Smooth muscle cell (in vitro differentiated cells): ENCODE results near the gene WDR41. TPM values are rescaled to one million over a fixed set of nuclear protein-coding genes. Genes with fewer than 3 reads are reported as not detected.

Experiments
- DNase-seq: peaks from one replicate; lab custom pipeline; 2025; ENCODE audit not compliant: unreplicated experiment; lab: John Stamatoyannopoulos, UW
- H2AFZ ChIP-seq: fragments of 200-600 bp; sonication (generic); 2 replicates; pipeline ENCODE4 v1.6.0; 2016; ENCODE audit warnings: antibody characterized with exemption, low read depth, mild to moderate bottlenecking
- H3F3A ChIP-seq: fragments of 200-600 bp; sonication (generic); 2 replicates; pipeline ENCODE4 v1.6.0; 2017; ENCODE audit warnings: antibody characterized with exemption, low read depth
- H3K27ac ChIP-seq: fragments of 200-600 bp; sonication (generic); 2 replicates; pipeline ENCODE4 v1.5.1; 2016; ENCODE audit warnings: low read depth, mild to moderate bottlenecking
- H3K27me3 ChIP-seq: fragments of 200-600 bp; sonication (generic); 2 replicates; pipeline ENCODE4 v1.6.1; 2016; ENCODE audit warnings: low read depth, mild to moderate bottlenecking
- H3K36me3 ChIP-seq: fragments of 200-600 bp; sonication (generic); 2 replicates; pipeline ENCODE4 v1.5.1; 2016; ENCODE audit warnings: low read depth
- H3K4me1 ChIP-seq: fragments of 200-600 bp; sonication (generic); 2 replicates; pipeline ENCODE4 v1.5.1; 2016; ENCODE audit warnings: low read depth
- H3K4me2 ChIP-seq: fragments of 200-600 bp; sonication (generic); 2 replicates; pipeline ENCODE4 v1.6.0; 2016; ENCODE audit warnings: mild to moderate bottlenecking
- H3K4me3 ChIP-seq: fragments of 200-600 bp; sonication (generic); 2 replicates; pipeline ENCODE4 v1.5.1; 2016; ENCODE audit warnings: mild to moderate bottlenecking
- H3K79me2 ChIP-seq: fragments of 200-600 bp; sonication (generic); 2 replicates; pipeline ENCODE4 v1.6.0; 2016; ENCODE audit warnings: low read depth, mild to moderate bottlenecking
- H3K9ac ChIP-seq: fragments of 200-600 bp; sonication (generic); 2 replicates; pipeline ENCODE4 v1.6.0; 2016; ENCODE audit warnings: low read depth
- H3K9me3 ChIP-seq: fragments of 200-600 bp; sonication (generic); replicated peaks from 2 replicates; pipeline ENCODE4 v1.5.1; 2016; ENCODE audit warnings: low read depth
- H4K20me1 ChIP-seq: fragments of 200-600 bp; sonication (generic); 2 replicates; pipeline ENCODE4 v1.6.0; 2016; ENCODE audit warnings: low read depth
- CTCF ChIP-seq: fragments of 200-600 bp; sonication (generic); IDR thresholded peaks from 2 replicates; pipeline ENCODE4 v1.5.1; 2017; ENCODE audit warnings: borderline replicate concordance, mild to moderate bottlenecking, antibody characterized with exemption; ENCODE audit not compliant: insufficient read depth, poor library complexity, severe bottlenecking
- WGBS: methylation state at CpG from one replicate; pipeline ENCODE4 v1.1.7; 2016; ENCODE audit warnings: low lambda C conversion rate; 5-methylcytosine and 5-hydroxymethylcytosine counted together
- polyA plus RNA-seq: library from polyadenylated mRNA; unstranded; fragments of >200 nt; fragmentation: Nextera tagmentation; extraction: Ambion mirVana; gene quantifications from 2 replicates; pipeline ENCODE4 v1.2.1, GENCODE V29; 2016
- total RNA-seq: library from RNA; depleted of rRNA; stranded (reverse); fragments of >200 nt; gene quantifications from 2 replicates; pipeline ENCODE4 v1.2.3, GENCODE V29; 2014

Gene WDR41
- total and polyA plus RNA-seq, 2 experiments from 2014 or later = 75.9 to 115 TPM

GRCh38 chr5:77430726-77431125, 61.4 kb downstream of the WDR41 start:
- no peaks in the 10 kb centered on the region for H3K27me3 ChIP-seq
- H3K36me3 ChIP-seq = peaks cover 6% of the 10 kb centered on the region
- H3K4me3 ChIP-seq = no peak overlapping the region
- no peaks in the 10 kb centered on the region for H3K9me3 ChIP-seq
- no peak overlapping the region for H2AFZ ChIP-seq
- H3K4me2 ChIP-seq = no peak overlapping the region
- H3F3A ChIP-seq = no peaks in the 10 kb centered on the region
- no peaks in the 10 kb centered on the region for H4K20me1 ChIP-seq
- 90% methylated on average over 1 of the region's 1 CpG for WGBS
- no peak overlapping the region for H3K9ac ChIP-seq
- H3K27ac ChIP-seq = peak overlapping the region; percentile 34
- no peak for TF ChIP-seq CTCF
- no peaks in the 10 kb centered on the region for H3K79me2 ChIP-seq
- no peaks in the 10 kb centered on the region for H3K4me1 ChIP-seq
- no peak for DNase-seq

- no peak overlapping the region for H3K4me3 ChIP-seq
- H4K20me1 ChIP-seq = no peaks in the 10 kb centered on the region
- no peak overlapping the region for H3K4me2 ChIP-seq
- H3K79me2 ChIP-seq = no peaks in the 10 kb centered on the region
- no peak for TF ChIP-seq CTCF
- H2AFZ ChIP-seq = no peak overlapping the region
- WGBS = 86% methylated on average over 5 of the region's 5 CpGs
- H3K9ac ChIP-seq = no peak overlapping the region
- peak overlapping the region; percentile 5 for H3K27ac ChIP-seq
- no peaks in the 10 kb centered on the region for H3K4me1 ChIP-seq
- peaks cover 6% of the 10 kb centered on the region for H3K36me3 ChIP-seq
- no peak for DNase-seq
- H3F3A ChIP-seq = no peaks in the 10 kb centered on the region
- H3K9me3 ChIP-seq = no peaks in the 10 kb centered on the region
- no peaks in the 10 kb centered on the region for H3K27me3 ChIP-seq
These were observed 63.6 kb downstream of the WDR41 start for GRCh38 chr5:77428526-77428925.

GRCh38 chr5:77427998-77428397, 64.1 kb downstream of the WDR41 start:
- H4K20me1 ChIP-seq = no peaks in the 10 kb centered on the region
- no peak overlapping the region for H3K9ac ChIP-seq
- H2AFZ ChIP-seq = no peak overlapping the region
- no peak overlapping the region for H3K4me3 ChIP-seq
- H3K36me3 ChIP-seq = peaks cover 4% of the 10 kb centered on the region
- no peaks in the 10 kb centered on the region for H3F3A ChIP-seq
- H3K4me1 ChIP-seq = no peaks in the 10 kb centered on the region
- no peaks in the 10 kb centered on the region for H3K27me3 ChIP-seq
- peak overlapping the region; percentile 5 for H3K27ac ChIP-seq
- no peak for DNase-seq
- no peaks in the 10 kb centered on the region for H3K9me3 ChIP-seq
- H3K4me2 ChIP-seq = no peak overlapping the region
- no peaks in the 10 kb centered on the region for H3K79me2 ChIP-seq
- no peak for TF ChIP-seq CTCF

- Histone ChIP-seq H3F3A (no peaks in the 10 kb centered on the region), H2AFZ (no peak overlapping the region), H4K20me1 (no peaks in the 10 kb centered on the region), H3K36me3 (no peaks in the 10 kb centered on the region), H3K4me3 (no peak overlapping the region), H3K79me2 (no peaks in the 10 kb centered on the region), H3K27ac (peak overlapping the region; percentile 69), H3K4me2 (peak overlapping the region; percentile 37), H3K9ac (no peak overlapping the region), H3K9me3 (no peaks in the 10 kb centered on the region), H3K4me1 (no peaks in the 10 kb centered on the region), H3K27me3 (no peaks in the 10 kb centered on the region)
- WGBS = 29% methylated on average over 2 of the region's 2 CpGs
- no peak for TF ChIP-seq CTCF
- DNase-seq = no peak
These were observed 65.4 kb downstream of the WDR41 start for GRCh38 chr5:77426670-77427069.
